GM19043 (cell line): Measurements from ENCODE around the gene PRR23A.

Experiments used
- ATAC-seq: cut with Tn5 transposase; IDR thresholded peaks from one replicate; pipeline ENCODE4 v1.9.1; 2021; ENCODE audit warnings: low read depth; ENCODE audit not compliant: unreplicated experiment

PRR23A gene

DNA sequence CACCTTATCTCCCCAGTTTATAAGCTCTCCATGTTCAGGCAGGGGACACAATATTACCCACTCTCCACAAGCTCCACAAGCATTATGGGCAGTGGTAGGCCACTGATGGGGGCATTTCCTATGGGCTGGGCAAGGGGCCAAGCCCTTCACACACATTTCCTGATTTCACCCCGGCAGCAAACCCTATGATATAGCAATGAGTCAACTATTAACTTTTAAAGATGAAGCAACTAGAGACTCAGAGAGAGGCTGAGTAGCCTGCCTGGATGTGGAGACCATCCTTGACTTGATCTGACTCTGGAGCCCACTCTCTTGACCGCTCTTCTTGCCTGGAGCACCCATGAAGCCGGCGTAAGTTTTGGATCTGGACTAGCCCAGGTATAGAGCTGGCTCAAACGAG, 31.6 kb downstream of the PRR23A start:
- ATAC-seq = no peak

DNA sequence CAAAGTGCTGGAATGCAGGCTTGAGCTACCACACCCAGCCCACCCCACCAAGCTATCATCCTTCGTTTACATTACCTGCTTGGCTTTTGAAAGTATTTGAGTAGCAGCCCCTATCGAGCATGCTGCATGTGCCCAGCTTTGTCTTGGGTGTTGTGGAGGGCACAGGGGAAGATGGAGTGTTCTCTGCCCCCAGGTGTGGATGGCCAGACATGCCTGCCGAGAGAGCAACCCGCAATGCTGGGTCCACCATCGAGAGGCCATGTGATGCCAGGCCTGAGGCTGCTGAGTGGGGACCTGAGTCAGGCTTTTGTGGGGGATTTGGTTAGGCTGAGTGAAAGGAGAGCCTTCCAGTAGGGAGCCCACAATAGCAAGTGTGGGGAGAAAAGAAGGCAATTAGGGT, 33.1 kb downstream of the PRR23A start:
- no peak for ATAC-seq

DNA sequence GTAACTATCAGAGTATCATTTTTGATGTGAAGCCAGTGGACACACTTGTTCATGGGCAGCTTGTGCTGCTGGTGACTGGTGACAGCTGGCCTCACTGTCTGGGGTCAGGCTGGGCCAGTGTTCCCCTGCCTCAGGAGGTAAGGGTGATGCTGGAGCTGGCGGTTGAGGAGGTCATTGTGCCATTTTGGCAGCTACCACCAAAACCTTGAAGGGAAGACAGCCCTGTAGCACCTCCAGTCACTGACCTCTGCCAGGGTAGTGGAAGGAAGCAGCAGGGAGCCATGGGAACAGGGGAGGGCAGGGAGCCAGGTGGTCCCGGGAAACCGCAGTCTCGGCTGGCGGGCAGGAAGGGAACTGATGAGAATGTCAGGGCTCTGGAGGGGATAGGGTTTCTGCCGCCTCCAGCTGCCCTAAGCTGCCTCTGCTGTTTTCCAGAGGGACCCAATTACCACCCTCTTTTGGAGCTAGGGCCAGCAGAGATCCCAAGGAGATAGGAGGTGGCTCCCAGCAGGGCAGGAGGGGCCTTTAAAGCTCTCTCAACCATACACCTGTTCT, 34.2 kb downstream of the PRR23A start:
- ATAC-seq = no peak

DNA sequence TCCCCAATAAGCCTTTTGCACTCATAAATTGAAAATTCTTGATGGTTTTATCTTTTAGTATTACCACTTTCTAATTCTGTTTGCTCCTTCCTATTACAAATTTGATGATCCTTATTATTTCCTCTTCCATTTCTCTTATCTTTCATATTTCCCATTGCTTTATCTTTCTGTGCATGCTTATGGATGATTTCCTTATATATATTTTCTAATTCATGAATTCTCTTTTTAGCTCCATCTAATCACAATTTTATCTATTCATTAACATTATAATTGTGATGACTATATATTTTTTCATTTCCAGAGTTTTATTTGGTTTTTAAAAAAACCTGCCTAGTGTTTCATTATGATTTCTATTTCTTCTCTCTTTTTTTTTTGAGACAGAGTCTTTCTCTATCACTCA, 41.1 kb downstream of the PRR23A start:
- no peak for ATAC-seq

DNA sequence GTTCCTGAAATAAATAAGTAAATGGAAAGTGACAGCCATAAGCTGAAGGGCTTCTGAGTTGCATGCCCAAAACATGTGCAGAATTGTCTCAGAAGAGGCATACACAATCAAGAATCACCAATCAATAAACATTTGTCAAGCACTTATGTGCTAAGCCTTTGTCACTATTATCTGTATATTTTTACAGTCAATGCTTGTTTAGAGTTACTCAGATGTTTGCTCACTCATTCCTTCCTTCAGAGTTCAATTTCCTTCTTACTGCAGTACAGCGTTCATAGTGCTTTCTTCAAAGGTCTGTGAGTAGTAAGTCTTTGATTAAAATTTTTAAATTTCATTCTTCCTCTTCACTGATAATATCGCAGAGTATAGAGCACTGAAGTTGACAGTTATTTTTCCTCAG, 41.8 kb downstream of the PRR23A start:
- no peak for ATAC-seq

DNA sequence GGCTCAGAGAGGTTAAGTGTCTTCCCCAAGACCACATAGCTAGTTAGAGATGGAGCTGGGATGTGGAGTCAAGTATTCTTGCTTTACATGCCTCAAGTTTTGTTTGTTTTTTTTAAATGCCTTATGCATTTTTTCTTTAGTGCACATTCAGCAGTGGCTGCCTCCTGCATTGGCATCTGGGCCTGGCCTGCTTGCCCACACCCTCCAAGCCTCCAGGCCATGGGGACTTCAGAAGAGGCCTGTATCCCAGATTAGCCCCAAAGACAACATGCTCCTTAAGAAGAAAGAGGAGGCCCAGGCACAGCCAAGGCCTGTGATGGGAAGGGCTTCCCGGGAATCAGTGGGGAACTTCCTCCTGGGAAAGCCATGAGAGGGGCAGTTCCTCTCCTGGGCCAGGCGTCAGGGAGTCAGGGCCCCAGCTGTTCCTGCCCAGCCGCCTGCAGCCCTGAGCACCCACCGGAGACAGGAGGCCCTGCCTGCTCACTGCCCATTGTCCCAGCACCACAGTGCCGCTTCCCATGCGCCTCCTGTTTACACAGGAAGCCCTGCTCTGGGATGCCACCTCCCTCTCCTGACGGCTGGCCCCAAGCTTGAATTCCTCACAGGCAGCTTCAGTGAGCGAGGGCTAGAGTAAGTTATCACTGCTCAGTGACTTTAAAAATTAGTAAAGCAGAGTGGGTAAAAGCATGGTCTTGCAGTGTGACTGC, 43.1 kb downstream of the PRR23A start:
- ATAC-seq = no peak

DNA sequence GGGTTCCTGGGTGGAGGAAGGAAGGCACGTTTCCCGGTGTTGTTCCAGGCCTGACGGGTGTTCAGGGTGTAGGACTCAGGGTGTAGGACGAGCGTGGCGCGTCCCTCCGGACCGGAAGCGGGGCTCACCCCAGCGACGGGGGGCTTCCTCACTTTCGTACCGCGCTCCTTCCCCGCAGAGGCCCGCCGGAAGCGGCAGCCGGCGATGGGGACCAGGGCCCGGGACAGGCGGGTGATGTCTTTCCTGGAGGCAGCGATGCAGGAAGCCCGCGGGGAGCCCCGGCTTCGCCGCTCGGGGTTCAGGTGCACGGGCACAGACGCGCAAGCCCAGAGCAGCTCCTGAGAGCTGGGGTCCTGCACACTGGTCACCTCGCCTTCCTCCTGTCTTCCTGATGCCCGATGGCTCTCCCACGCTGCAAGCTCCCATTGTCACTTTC, 45.6 kb downstream of the PRR23A start:
- no peak for ATAC-seq
